ENCODE data around the gene GALM.
"Not testable (repeated sequence)": the region's sequence is repeated elsewhere in the genome, so short reads cannot be mapped to it uniquely, and the experiment has no call there.

The GALM gene

GRCh38 chr2:38706846-38707345 is 41.0 kb downstream of the GALM start:
- Mint-ChIP-seq H3K27me3 (no peaks in the 10 kb centered on the region), H3K27ac (peak overlapping the region; percentile 17), H3K4me1 (ENCODE audit: low read depth) (peaks cover 43% of the 10 kb centered on the region), H3K36me3 (peaks cover 5% of the 10 kb centered on the region), H3K4me3 (no peak overlapping the region), H3K9me3 (ENCODE audit: low read depth) (peaks cover 4% of the 10 kb centered on the region)

DNA sequence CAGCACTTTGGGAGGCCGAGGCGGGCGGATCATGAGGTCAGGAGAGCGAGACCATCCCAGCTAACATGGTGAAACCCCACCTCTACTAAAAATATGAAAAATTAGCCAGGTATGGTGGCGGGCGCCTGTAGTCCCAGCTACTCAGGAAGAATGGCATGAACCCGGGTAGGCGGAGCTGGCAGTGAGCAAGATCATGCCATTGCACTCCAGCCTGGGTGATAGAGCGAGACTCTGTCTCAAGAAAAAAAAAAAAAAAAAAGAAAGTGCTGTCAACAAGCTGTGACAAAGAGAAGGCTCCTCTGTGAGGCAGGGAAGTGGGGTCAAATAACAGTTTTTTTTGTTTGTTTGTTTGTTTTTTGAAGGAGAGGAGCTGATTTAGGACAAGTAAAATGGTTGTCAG is 42.6 kb downstream of the GALM start:
- not testable (repeated sequence) for H3K27me3 Mint-ChIP-seq; H3K9me3 Mint-ChIP-seq (ENCODE audit: low read depth); H3K36me3 Mint-ChIP-seq
- Mint-ChIP-seq H3K4me1 (ENCODE audit: low read depth) (peaks cover 42% of the 10 kb centered on the region), H3K4me3 (peak overlapping the region; percentile 77), H3K27ac (peak overlapping the region; percentile 90)

GRCh38 chr2:38708900-38709566 is 43.1 kb downstream of the GALM start:
- Mint-ChIP-seq H3K4me3 (peak overlapping the region; percentile 77), H3K27me3 (no peaks in the 10 kb centered on the region), H3K27ac (peak overlapping the region; percentile 90), H3K9me3 (ENCODE audit: low read depth) (peaks cover 4% of the 10 kb centered on the region), H3K36me3 (peaks cover 5% of the 10 kb centered on the region), H3K4me1 (ENCODE audit: low read depth) (peaks cover 44% of the 10 kb centered on the region)

DNA sequence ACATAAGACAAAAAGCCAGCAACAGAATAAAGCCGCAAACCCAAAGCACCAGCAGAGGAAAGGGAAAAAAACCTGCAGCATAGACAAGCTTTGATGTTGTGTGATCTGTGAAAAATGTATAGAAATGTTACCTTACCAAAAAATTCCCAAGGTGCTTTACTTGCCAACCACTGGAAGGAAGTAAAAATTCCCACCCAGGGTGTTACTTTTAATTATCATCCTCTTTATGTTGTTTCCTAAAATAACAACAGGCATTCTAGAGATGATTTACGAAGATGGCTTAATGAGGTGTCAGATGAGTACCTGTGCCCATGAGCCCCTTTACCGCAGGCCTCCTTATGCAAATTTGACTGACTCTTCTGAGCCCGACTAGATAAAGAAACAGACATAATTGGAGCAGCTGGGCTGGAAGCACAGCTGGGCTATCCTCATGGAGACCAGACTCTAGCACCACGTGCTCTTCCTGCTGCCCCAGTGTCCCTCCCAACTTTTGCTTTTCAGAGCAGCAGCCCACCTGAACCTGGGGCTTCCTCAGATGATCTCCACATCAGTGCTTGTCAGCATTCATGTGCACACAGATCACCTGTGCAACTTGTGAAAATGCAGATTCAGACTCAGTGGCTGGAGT is 43.8 kb downstream of the GALM start:
- H3K36me3 Mint-ChIP-seq = peaks cover 5% of the 10 kb centered on the region
- peaks cover 4% of the 10 kb centered on the region for H3K9me3 Mint-ChIP-seq (ENCODE audit: low read depth)
- H3K27me3 Mint-ChIP-seq = no peaks in the 10 kb centered on the region
- H3K4me3 Mint-ChIP-seq = peak overlapping the region; percentile 77
- peaks cover 48% of the 10 kb centered on the region for H3K4me1 Mint-ChIP-seq (ENCODE audit: low read depth)
- peak overlapping the region; percentile 90 for H3K27ac Mint-ChIP-seq

- no peaks in the 10 kb centered on the region for H3K27me3 Mint-ChIP-seq
- peaks cover 4% of the 10 kb centered on the region for H3K9me3 Mint-ChIP-seq (ENCODE audit: low read depth)
- no peak overlapping the region for H3K4me3 Mint-ChIP-seq
- H3K27ac Mint-ChIP-seq = peak overlapping the region; percentile 48
- H3K4me1 Mint-ChIP-seq (ENCODE audit: low read depth) = peaks cover 62% of the 10 kb centered on the region
- peaks cover 8% of the 10 kb centered on the region for H3K36me3 Mint-ChIP-seq
These were observed 45.6 kb downstream of the GALM start for GRCh38 chr2:38711558-38711957.

GRCh38 chr2:38712413-38712812 is 46.5 kb downstream of the GALM start:
- peaks cover 57% of the 10 kb centered on the region for H3K4me1 Mint-ChIP-seq (ENCODE audit: low read depth)
- H3K27me3 Mint-ChIP-seq = no peaks in the 10 kb centered on the region
- peaks cover 6% of the 10 kb centered on the region for H3K36me3 Mint-ChIP-seq
- peaks cover 4% of the 10 kb centered on the region for H3K9me3 Mint-ChIP-seq (ENCODE audit: low read depth)
- H3K27ac Mint-ChIP-seq = no peak overlapping the region
- no peak overlapping the region for H3K4me3 Mint-ChIP-seq

GRCh38 chr2:38712871-38713270 is 47.0 kb downstream of the GALM start:
- H3K4me1 Mint-ChIP-seq (ENCODE audit: low read depth) = peaks cover 56% of the 10 kb centered on the region
- peaks cover 6% of the 10 kb centered on the region for H3K36me3 Mint-ChIP-seq
- H3K27me3 Mint-ChIP-seq = no peaks in the 10 kb centered on the region
- H3K4me3 Mint-ChIP-seq = no peak overlapping the region
- no peak overlapping the region for H3K27ac Mint-ChIP-seq
- peaks cover 4% of the 10 kb centered on the region for H3K9me3 Mint-ChIP-seq (ENCODE audit: low read depth)

- Mint-ChIP-seq H3K9me3 (ENCODE audit: low read depth) (peaks cover 4% of the 10 kb centered on the region), H3K27ac (no peak overlapping the region), H3K36me3 (peaks cover 6% of the 10 kb centered on the region), H3K4me3 (no peak overlapping the region), H3K27me3 (no peaks in the 10 kb centered on the region), H3K4me1 (ENCODE audit: low read depth) (peaks cover 55% of the 10 kb centered on the region)
These were observed 47.4 kb downstream of the GALM start for GRCh38 chr2:38713338-38713737.

DNA sequence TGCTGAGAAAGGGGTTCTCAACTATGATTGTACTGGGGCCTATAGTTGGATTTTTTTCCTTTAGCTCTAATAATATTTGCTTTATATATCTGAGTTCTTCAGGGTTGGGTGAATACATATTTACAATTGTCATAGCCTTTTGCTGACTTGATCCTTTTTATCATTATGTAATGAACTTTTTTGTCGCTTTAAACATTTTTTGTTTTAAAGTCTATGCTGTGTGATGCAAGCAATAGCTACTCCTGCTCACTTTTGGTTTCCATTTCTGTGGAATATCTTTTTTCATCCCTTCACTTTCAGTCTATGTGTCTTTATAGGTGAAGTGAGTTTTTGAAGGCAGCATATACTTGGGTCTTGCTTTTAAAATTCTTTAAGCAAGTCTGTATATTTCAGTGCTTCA is 49.0 kb downstream of the GALM start:
- not testable (repeated sequence) for H3K36me3 Mint-ChIP-seq; H3K9me3 Mint-ChIP-seq (ENCODE audit: low read depth); H3K27me3 Mint-ChIP-seq
- H3K4me1 Mint-ChIP-seq (ENCODE audit: low read depth) = peaks cover 39% of the 10 kb centered on the region
- peak overlapping the region; percentile 83 for H3K27ac Mint-ChIP-seq
- peak overlapping the region; percentile 78 for H3K4me3 Mint-ChIP-seq

- no peaks in the 10 kb centered on the region for H3K27me3 Mint-ChIP-seq
- H3K4me1 Mint-ChIP-seq (ENCODE audit: low read depth) = peaks cover 40% of the 10 kb centered on the region
- H3K36me3 Mint-ChIP-seq = peaks cover 15% of the 10 kb centered on the region
- peaks cover 7% of the 10 kb centered on the region for H3K9me3 Mint-ChIP-seq (ENCODE audit: low read depth)
- no peak overlapping the region for H3K4me3 Mint-ChIP-seq
- peak overlapping the region; percentile 68 for H3K27ac Mint-ChIP-seq
These were observed 50.3 kb downstream of the GALM start for GRCh38 chr2:38716185-38716584.

- Mint-ChIP-seq H3K27ac (no peak overlapping the region), H3K9me3 (ENCODE audit: low read depth) (peaks cover 3% of the 10 kb centered on the region), H3K36me3 (peaks cover 11% of the 10 kb centered on the region)
These were observed 52.7 kb downstream of the GALM start for GRCh38 chr2:38718601-38719000.

DNA sequence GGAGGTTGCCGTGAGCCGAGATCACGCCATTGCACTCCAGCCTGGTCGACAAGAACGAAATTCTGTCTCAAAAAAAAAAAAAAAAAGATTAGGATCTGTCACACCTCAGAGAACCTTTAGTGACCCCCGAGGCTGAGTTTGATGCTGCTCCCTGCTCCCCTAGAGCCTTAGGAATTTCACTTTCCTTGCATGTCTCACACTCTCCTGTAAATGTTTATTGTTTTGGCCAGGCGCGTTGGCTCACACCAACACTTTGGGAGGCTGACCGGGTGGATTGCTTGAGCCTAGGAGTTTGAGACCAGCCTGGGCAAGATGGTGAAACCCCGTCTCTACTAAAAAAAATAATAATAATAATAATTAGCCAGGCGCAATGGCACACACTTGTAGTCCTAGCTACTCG is 53.8 kb downstream of the GALM start:
- H3K9me3 Mint-ChIP-seq (ENCODE audit: low read depth) = peaks cover 3% of the 10 kb centered on the region
- H3K4me3 Mint-ChIP-seq = no peak overlapping the region
- no peaks in the 10 kb centered on the region for H3K27me3 Mint-ChIP-seq
- H3K36me3 Mint-ChIP-seq = peaks cover 11% of the 10 kb centered on the region
- peaks cover 55% of the 10 kb centered on the region for H3K4me1 Mint-ChIP-seq (ENCODE audit: low read depth)
- H3K27ac Mint-ChIP-seq = no peak overlapping the region

More at GRCh38 chr2:38718601-38719000, 52.7 kb downstream of the GALM start:
- Mint-ChIP-seq H3K27me3 (no peaks in the 10 kb centered on the region), H3K4me1 (ENCODE audit: low read depth) (peaks cover 53% of the 10 kb centered on the region), H3K4me3 (no peak overlapping the region)

DNA sequence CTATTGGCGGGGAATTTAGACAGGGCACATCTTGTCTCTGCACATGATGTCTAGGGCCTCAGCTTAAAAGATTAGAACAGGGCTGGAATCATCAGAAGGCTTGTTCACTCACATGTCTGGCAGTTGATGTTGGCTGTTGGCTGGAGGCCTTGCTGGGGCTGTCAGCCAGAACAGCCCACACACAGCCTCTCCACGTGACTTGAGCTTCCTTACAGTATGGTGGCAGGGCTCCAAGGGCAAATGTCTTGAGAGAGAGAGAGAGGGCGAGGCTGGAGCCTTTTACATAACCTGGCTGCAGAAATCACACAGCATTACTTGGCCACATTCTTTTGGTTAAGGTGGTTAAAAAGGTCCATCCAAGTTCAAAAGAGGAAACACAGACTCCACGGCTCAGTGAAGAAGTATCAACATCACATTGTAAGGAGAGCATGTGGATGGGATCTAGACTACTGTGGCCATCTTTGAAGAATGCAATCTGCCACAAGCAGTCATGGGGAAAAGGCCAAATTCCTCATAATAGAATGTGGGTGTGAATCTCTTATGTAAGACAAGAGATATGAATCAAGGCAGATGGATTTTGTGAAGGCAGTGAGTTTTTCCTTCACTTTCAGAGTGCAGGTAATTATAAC is 54.8 kb downstream of the GALM start:
- Mint-ChIP-seq H3K36me3 (peaks cover 9% of the 10 kb centered on the region), H3K27ac (peak overlapping the region; percentile 62), H3K4me3 (peak overlapping the region; percentile 68), H3K27me3 (no peaks in the 10 kb centered on the region), H3K4me1 (ENCODE audit: low read depth) (peaks cover 48% of the 10 kb centered on the region), H3K9me3 (ENCODE audit: low read depth) (peaks cover 3% of the 10 kb centered on the region)

GRCh38 chr2:38722271-38723061 is 56.6 kb downstream of the GALM start:
- Mint-ChIP-seq H3K4me1 (ENCODE audit: low read depth) (peaks cover 44% of the 10 kb centered on the region), H3K27me3 (no peaks in the 10 kb centered on the region), H3K27ac (peak overlapping the region; percentile 89), H3K4me3 (peak overlapping the region; percentile 75), H3K36me3 (peaks cover 11% of the 10 kb centered on the region), H3K9me3 (ENCODE audit: low read depth) (peaks cover 3% of the 10 kb centered on the region)

DNA sequence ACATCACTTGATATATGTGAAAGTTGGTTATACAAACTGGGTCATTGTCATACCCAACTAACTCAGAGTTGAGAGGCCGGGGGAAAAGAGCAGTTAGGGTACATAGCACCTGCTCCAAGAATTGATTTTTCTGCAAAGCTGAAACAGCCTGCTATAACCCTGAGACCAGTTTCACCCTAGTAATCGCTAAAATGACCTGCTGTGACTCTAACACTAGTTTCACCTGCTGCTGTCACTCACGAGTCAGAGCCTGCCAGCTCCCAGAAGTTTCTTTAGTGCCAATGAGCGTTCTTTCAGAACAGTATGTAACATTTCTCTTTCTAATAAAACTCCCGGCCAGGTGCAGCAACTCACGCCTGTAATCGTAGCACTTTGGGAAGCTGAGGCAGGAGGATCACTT is 57.3 kb downstream of the GALM start:
- Mint-ChIP-seq H3K9me3 (ENCODE audit: low read depth) (peaks cover 3% of the 10 kb centered on the region), H3K4me3 (peak overlapping the region; percentile 75), H3K4me1 (ENCODE audit: low read depth) (peaks cover 44% of the 10 kb centered on the region), H3K27ac (peak overlapping the region; percentile 89), H3K27me3 (no peaks in the 10 kb centered on the region), H3K36me3 (peaks cover 11% of the 10 kb centered on the region)

Data from activated naive CD8-positive, alpha-beta T cell (primary cell).